Sigmoid colon (tissue), 7 donors: ENCODE measurements around the gene OGFOD2. TPM values are rescaled to one million over a fixed set of nuclear protein-coding genes. Genes with fewer than 3 reads are reported as not detected.
A peak's percentile ranks its signal among the peaks of the same experiment; 100 is the strongest.

Source experiments
- DNase-seq: peaks from one replicate; pipeline ENCODE4 v3.0.0-alpha.2; 2019
- H3K27ac ChIP-seq, 4 donors: fragments of 200-600 bp; sonication (generic); one replicate each; pipeline ENCODE4 v1.5.1; 2016 to 2019; ENCODE audit warnings: mild to moderate bottlenecking in 1 of 4
- H3K27me3 ChIP-seq, 3 donors: fragments of 200-600 bp; sonication (generic); one replicate each; pipeline ENCODE4 v1.5.1; 2019; ENCODE audit warnings: mild to moderate bottlenecking in 1 of 3
- H3K36me3 ChIP-seq, 4 donors: fragments of 200-600 bp; sonication (generic); one replicate each; pipeline ENCODE4 v1.5.1; 2016 to 2019
- H3K4me1 ChIP-seq, 4 donors: fragments of 200-600 bp; sonication (generic); one replicate each; pipeline ENCODE4 v1.5.1; 2017 to 2019
- H3K4me3 ChIP-seq, 4 donors: fragments of 200-600 bp; sonication (generic); one replicate each; pipeline ENCODE4 v1.5.1; 2017 to 2019; ENCODE audit warnings: mild to moderate bottlenecking in 2 of 4, moderate library complexity in 1 of 4
- H3K9me3 ChIP-seq, 4 donors: fragments of 200-600 bp in 3 of 4; sonication (generic) in 3 of 4; one replicate each; pipeline versions ENCODE4 v1.5.1 to v1.6.1; 2013 to 2019
- CTCF ChIP-seq, 4 experiments: fragments of 450-650 bp in 3 of 4; fragments of 200-600 bp in 1 of 4; IDR thresholded peaks; one replicate each; pipeline ENCODE4 v1.5.1; 2016 to 2019; ENCODE audit warnings: antibody characterized with exemption in 4 of 4, mild to moderate bottlenecking in 3 of 4, moderate library complexity in 2 of 4
- EP300 ChIP-seq, 4 donors: sonication (generic); formaldehyde crosslinking; IDR thresholded peaks; one replicate each; pipeline ENCODE4 v1.6.1; 2017; ENCODE audit warnings: antibody characterized with exemption in 4 of 4
- POLR2A ChIP-seq, 2 donors: fragments of 450-650 bp; IDR thresholded peaks; one replicate each; pipeline ENCODE4 v1.6.1; 2016; ENCODE audit warnings: antibody characterized with exemption in 2 of 2, mild to moderate bottlenecking in 2 of 2, moderate library complexity in 2 of 2
- POLR2AphosphoS5 ChIP-seq, 4 donors: sonication (generic); formaldehyde crosslinking; IDR thresholded peaks; one replicate each; pipeline ENCODE4 v1.6.1; 2017; ENCODE audit warnings: antibody characterized with exemption in 4 of 4
- WGBS, 2 donors: extraction: QIAGEN DNeasy Blood & Tissue Kit; methylation state at CpG; one replicate each; pipeline ENCODE4 v1.1.7; 2013; 5-methylcytosine and 5-hydroxymethylcytosine counted together
- intact Hi-C: fragments of 100-400 bp; cut with DNase I; formaldehyde crosslinking; loops from one replicate; pipeline ENCODE4 v1.15.1; 2023
- polyA plus RNA-seq, 3 donors: library from polyadenylated mRNA; stranded (reverse); fragments of 200-250 nt; gene quantifications; one replicate each; pipeline ENCODE4 v1.2.3, GENCODE V29; 2013
- total RNA-seq, 4 donors: library from RNA; depleted of rRNA; stranded (reverse); fragments of >200 nt; gene quantifications; one replicate each; pipeline ENCODE4 v1.1.0, GENCODE V29; 2016
- donor health status: healthy with polysubstance abuse.
- donor health status: Bipolar disorder and iron deficiency.
- donor health status: healthy.

OGFOD2 gene
- total and polyA plus RNA-seq, 7 donors: 8.1 to 26.5 (median 10.2) TPM

GRCh38 chr12:122982477-122982815 lies 7.4 kb downstream of the OGFOD2 start:
- no peak for DNase-seq
- intact Hi-C loops: loop anchor here (5.0 kb wide), 1 partner anchor 170 kb away; the partner anchor contains the start of gene PITPNM2
- Histone ChIP-seq H3K4me3 (peak overlapping the region in 1 of 4 donors; percentile 72), H3K4me1 (peaks cover 0 to 68% (median 64%) of the 10 kb centered on the region in 4 donors), H3K9me3 (no peaks in the 10 kb centered on the region), H3K36me3 (peaks cover 5 to 48% (median 12%) of the 10 kb centered on the region in 4 donors), H3K27me3 (no peaks in the 10 kb centered on the region), H3K27ac (peak overlapping the region; percentile 57 to 97 (median 90))
- WGBS, 2 donors: 76 to 77% methylated on average over 11 of the region's 11 CpGs
- TF ChIP-seq EP300 (IDR thresholded peaks at IDR 0.05) (no peak), POLR2AphosphoS5 (IDR thresholded peaks at IDR 0.05) (no peak)

GRCh38 chr12:122982963-122983788 lies 8.1 kb downstream of the OGFOD2 start:
- H3K27me3 ChIP-seq: no peaks in the 10 kb centered on the region
- TF ChIP-seq EP300 (IDR thresholded peaks at IDR 0.05) (no peak), CTCF (IDR thresholded peaks at IDR 0.05) (no peak), POLR2A (IDR thresholded peaks at IDR 0.05) (no peak), POLR2AphosphoS5 (IDR thresholded peaks at IDR 0.05) (no peak)
- peaks cover 0 to 67% (median 63%) of the 10 kb centered on the region in 4 donors for H3K4me1 ChIP-seq
- DNase-seq: no peak
- no peaks in the 10 kb centered on the region for H3K9me3 ChIP-seq
- 82% methylated on average over 21 of the region's 21 CpGs for WGBS, 2 donors
- H3K4me3 ChIP-seq: no peak overlapping the region
- intact Hi-C loops: loop anchor here (5.0 kb wide), 1 partner anchor 169 kb away; the partner anchor contains the start of gene PITPNM2
- H3K27ac ChIP-seq: peak overlapping the region; percentile 57 to 97 (median 90)
- H3K36me3 ChIP-seq: peaks cover 12 to 52% (median 19%) of the 10 kb centered on the region in 4 donors

GRCh38 chr12:122983789-122984515 lies 8.9 kb downstream of the OGFOD2 start:
- peaks cover 0 to 60% (median 57%) of the 10 kb centered on the region in 4 donors for H3K4me1 ChIP-seq
- H3K4me3 ChIP-seq: peak overlapping the region in 1 of 4 donors; percentile 1
- no peak for DNase-seq

GRCh38 chr12:122984612-122985337 lies 9.7 kb downstream of the OGFOD2 start:
- Histone ChIP-seq H3K27me3 (no peaks in the 10 kb centered on the region), H3K4me3 (peak overlapping the region in 1 of 4 donors; percentile 1), H3K27ac (peak overlapping the region; percentile 57 to 94 (median 73)), H3K4me1 (peaks cover 0 to 52% (median 49%) of the 10 kb centered on the region in 4 donors), H3K9me3 (no peaks in the 10 kb centered on the region), H3K36me3 (peaks cover 12 to 64% (median 23%) of the 10 kb centered on the region in 4 donors)
- TF ChIP-seq EP300 (IDR thresholded peaks at IDR 0.05) (no peak), POLR2AphosphoS5 (IDR thresholded peaks at IDR 0.05) (peak in 1 of 4 donors; percentile 6)
- no peak for DNase-seq
- WGBS, 2 donors: 52 to 68% methylated on average over 34 of the region's 34 CpGs
- intact Hi-C loops: loop anchor here (5.0 kb wide), 1 partner anchor 168 kb away; the partner anchor contains the start of gene PITPNM2

More at GRCh38 chr12:122983789-122984515, 8.9 kb downstream of the OGFOD2 start:
- no peaks in the 10 kb centered on the region for H3K27me3 ChIP-seq
- no peaks in the 10 kb centered on the region for H3K9me3 ChIP-seq
- WGBS, 2 donors: 41 to 48% methylated on average over 9 of the region's 9 CpGs
- H3K27ac ChIP-seq: peak overlapping the region; percentile 57 to 94 (median 73)
- intact Hi-C loops: loop anchor here (5.0 kb wide), 1 partner anchor 168 kb away; the partner anchor contains the start of gene PITPNM2
- H3K36me3 ChIP-seq: peaks cover 12 to 56% (median 23%) of the 10 kb centered on the region in 4 donors
- no peak for TF ChIP-seq EP300 (IDR thresholded peaks at IDR 0.05)
- no peak for TF ChIP-seq POLR2AphosphoS5 (IDR thresholded peaks at IDR 0.05)
- TF ChIP-seq CTCF (IDR thresholded peaks at IDR 0.05): no peak
- TF ChIP-seq POLR2A (IDR thresholded peaks at IDR 0.05): no peak
